ENCODE results near the gene TRIM9.

Gene TRIM9

DNA sequence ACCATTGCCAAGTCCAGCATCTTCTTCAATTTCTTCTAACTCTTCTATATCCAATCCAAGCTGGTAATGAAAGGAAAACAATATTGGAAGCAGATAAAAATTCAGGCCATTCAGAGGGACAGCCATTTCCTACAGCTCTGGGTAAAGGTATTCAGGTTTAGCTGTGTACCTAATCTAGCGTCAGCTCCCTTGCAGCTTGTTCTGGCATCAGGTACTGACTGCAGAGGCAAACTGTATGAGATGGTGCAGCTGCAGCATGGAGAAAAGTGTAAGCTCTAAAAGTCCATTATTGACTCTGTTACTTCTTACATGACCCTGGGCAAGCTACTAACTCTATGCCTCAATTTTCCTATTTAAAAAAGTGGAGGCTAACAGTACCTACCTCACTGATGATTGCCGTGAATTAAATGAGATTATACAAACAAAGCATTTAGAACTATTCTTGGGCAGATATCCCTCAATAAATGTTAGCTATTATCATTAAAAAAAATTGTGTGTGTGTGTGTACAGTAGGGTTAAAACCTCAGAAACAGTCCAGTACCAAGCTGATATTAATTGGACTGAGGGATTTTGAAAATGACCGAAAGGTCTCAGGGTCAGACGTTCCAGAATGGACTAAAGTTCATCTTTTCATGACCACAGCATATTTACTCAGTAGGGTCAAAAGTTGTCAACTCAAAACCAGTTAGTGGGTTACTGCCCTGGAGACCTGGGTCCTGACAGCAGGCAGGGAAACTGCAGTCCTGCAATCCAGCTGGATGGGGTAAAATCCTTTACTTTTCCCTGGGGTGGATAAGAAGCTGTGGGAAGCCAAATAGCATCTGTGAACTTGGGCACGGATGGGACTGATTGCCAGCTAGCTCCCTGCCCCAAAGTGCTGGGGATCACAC, 159.5 kb downstream of the TRIM9 start:
- DNase-seq (ENCODE audit: low read depth) = no peak

GRCh38 chr14:50932592-50933495, 162.1 kb downstream of the TRIM9 start:
- DNase-seq (ENCODE audit: low read depth) = no peak

DNA sequence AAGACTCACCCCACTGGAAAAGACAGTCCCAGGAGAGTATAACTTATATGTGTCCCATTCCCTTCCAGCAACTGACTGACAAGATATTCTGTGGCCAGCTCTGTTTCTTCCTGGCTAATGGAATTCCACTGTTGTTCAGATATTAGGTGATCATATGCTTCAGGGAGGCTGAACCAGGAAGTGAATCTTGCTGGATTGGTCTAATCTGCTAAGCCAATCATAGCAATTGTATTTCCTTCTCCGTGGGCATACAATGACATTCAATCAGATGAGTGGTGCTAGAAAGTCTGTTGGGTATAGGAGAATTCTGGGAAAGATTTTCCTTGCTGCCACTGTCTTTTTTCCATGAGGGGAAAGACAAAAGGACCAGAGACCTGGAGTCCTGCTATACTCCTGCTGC, 162.7 kb downstream of the TRIM9 start:
- DNase-seq (ENCODE audit: low read depth) = no peak

DNA sequence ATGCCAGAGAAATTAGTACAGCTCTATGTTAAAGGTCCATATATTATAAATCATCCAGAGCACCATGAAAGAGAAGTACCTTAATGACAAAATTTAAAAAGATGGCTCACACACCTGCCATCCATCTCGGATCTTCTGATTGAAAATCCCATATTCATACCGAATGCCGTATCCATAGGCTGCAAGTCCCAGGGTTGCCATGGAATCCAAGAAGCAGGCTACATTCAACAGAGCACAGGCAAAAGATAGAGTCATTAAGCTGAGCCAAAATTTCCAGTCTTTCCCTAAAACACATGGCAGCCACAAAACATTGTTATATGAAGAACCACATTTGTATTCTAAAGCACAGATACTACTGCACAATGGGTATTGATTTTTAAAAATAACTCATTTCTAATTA, 163.3 kb downstream of the TRIM9 start:
- no peak for DNase-seq (ENCODE audit: low read depth)

- no peak for DNase-seq (ENCODE audit: low read depth)
Measured at GRCh38 chr14:50929506-50929905, 165.4 kb downstream of the TRIM9 start.

- DNase-seq (ENCODE audit: low read depth) = peak; percentile 60
Measured at GRCh38 chr14:50928002-50928635, 166.8 kb downstream of the TRIM9 start.

DNA sequence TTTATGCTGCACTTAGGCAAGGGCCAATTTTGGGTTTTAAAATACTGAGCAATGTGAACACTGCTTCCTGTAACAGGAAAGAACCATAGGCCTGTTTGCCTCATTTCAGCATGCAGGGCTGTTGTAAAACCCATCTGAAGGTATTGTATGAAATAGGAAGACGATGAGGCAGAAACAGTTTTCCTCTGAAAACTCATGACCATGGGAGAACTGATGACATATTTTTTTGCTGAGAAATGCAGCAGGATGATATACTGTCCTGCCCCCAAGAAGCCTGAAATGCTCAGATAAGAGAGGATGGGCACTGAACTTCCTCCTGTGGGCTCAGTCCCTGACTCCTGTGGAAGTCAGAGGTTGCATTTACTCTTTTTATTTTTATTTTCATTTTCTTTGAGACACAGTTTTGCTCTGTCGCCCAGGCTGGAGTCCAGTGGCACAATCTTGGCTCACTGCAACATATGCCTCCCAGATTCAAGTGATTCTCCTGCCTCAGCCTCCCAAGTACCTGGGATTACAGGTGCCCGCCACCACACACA, 168.0 kb downstream of the TRIM9 start:
- DNase-seq (ENCODE audit: low read depth) = no peak
